ENCODE measurements around the gene AUTS2.

Gene AUTS2

DNA sequence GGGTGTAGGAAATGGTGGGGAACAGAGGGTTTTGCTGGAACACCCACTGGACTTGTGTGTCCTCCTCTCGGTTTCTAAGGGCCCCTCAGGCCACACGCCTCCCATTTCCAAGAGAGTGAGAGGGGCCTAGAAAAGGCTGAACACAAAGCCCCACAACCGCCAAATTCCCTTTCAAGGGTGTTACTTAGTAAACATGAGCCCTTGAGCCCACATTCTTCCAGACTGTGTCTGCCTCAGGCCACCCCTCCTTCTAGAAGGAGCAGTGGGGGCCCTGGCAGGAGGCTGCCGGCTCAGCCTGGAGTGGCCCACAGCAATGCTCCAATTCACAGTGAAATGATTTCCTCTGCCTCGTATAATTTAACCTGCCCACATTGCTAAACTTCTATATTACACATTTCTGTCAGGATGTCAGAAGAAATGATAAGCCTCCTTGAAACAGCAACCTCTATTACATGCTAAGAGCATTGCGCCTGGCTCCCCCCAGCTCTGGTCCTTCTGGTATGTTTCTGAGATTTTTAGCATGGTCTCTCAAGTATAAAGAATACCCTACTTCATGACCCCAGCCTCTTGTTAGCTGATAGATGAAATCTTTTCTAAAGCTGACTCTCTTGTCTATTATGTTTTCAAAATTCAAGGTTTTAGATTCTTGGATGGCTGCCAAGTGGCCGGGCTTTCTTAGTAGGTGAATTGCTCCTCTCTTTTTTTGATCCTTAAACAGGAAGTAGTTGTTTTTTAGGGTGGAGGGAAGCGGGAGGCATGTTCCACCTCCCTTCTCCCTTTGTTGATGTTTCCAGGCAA lies 859.8 kb downstream of the AUTS2 start:
- DNase-seq (ENCODE audit: low read depth in 2 of 2) = no peak

DNA sequence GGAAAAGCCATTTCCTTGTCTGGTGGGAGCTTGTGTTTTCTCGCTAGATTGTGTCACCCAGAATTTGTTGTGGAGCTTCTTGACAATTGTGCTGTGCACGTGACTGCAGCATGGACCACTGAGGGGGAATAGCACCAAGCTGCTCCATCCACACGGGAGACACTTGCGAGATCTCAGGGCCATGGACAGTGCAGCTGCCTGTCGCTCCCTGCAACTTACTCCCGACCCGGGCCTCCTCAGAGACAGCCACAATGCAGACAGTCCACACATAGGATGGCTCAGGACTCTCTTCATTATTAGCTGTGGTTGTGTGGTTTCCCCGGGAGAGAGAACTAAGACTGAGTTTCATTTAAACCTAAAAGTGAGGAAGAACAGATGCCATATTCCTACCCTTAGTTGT lies 860.5 kb downstream of the AUTS2 start:
- DNase-seq (ENCODE audit: low read depth in 2 of 2) = no peak

DNA sequence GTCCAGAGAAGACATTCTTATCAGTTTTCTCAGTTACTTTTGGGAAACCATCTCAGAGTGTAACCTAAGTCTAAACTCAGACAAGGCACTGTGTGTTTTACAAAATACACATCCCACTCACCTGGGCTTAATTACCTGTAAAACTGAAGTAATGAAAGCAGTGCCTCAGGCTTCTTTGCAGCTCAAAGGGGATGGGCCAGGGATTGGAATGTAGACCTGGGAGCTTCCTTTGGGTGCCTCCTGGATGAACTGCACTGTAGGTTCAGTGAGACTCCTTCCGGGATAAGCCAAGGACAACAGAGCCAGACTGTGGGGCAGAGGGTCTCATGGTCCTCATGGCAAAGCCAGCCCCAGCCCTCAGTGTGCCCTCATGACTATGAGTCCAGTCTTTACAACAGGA lies 861.3 kb downstream of the AUTS2 start:
- DNase-seq (ENCODE audit: low read depth in 2 of 2) = no peak

DNA sequence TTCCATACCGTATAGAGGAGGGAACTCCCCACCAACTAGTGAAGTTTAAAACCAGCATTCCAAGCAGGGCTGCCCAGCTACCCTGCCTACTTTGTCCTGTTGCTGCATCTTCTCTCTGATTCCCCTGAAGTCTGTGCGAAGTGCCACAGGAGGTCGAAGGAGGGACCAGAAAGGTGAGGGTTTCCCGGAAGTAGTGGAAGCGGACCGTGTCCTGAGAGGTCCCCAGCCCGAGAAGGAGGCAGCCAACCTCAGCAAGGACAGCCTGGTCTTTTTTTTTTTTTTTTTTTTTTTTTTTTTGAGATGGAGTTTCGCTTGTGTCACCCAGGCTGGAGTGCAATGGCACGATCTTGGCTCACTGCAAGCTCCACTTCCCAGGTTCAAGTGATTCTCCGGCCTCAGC lies 861.8 kb downstream of the AUTS2 start:
- DNase-seq (ENCODE audit: low read depth in 2 of 2) = no peak

DNA sequence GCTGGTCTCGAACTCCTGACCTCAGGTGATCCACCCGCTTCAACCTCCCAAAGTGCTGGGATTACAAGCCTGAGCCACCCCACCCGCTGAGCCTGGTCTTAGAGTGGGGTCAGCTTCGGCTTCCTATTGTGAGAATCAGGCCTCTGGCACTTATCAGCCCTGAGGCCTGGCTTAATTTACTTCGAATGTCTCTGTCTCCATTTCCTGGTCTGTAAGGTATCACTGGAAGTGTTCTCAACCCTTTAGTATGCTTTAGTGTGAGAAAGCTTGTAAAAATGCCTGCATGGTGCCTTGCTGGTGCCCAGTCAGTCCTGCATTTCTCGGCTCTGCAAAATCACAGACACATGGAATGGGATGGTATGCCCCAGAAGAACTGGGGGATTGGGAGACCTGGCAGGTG lies 862.3 kb downstream of the AUTS2 start:
- DNase-seq (ENCODE audit: low read depth in 2 of 2) = no peak

DNA sequence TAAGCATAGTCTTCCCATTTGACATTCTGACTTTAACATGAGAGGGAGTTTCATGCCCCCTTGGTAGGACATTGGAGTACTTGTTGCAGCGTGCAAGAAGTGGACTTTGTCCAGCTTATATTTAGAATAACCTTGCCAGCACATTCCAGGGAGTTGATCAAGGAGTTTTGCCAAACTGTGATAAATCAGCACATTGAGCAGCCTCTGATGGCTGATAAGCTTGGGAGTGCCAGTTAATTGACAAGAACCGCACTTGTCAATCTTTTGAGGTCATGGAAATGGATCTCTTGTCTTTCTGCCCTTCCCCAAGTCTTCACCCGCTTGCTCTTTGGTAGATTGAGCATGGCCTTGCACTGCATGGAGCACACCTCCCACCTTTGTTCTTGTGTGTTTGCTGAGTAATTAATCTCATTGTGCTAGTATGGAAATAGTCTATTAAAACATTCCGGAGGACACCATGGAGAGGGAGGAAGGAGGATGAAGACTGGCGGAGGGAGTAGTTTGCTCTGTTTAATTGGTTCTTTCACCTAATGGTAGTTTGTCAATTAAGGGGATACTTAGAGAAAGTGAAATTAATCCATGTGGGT lies 865.2 kb downstream of the AUTS2 start:
- DNase-seq (ENCODE audit: low read depth in 2 of 2) = no peak

DNA sequence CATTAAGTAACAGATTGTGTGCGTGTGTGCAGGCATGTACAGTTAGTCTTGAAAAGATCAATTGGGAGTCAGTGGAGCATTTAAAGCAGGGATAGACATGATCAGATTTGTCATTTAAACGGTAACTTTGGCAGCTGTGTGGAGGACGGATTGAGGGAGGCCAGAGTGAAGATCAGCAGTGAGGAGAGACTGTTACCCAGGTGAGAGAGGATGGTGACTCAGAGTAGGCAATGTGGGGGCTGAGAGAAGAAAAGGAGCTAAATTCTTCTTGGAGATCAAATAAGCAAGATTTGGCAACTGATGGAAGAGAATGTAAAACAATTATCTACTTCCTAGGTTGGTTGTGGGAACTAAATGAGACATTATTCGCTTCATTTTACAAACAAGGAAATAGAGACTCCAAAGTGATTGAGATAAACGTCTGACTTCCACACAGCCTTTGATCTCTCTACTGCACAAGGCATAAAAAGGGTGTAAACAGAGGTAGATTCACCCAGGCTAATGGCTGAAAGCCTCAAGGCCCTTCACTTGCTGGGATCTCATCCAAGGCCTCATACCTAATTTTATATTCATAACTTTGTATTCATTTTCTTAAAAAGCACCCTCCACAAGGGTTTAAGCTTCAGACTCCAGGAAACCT lies 868.6 kb downstream of the AUTS2 start:
- no peak for DNase-seq (ENCODE audit: low read depth in 2 of 2)

DNA sequence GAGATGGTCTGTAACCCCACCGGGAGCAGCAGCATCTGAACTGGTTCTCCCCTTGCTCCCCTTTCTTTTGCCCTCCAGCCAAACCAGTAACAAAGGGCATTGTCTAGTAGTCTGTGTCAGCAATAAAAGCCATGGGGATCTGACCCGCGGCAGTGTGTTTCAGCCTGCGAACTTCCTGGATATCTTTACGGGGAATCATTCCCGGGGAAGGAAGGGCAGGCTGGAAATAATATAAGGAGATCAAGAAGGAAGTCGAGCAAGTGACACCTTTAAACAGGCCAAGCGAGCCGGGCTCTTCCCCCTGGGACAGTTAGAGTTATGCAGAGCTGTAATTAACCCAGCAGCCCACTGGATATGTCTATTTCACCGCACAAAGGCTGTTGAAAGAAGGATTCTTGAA lies 872.5 kb downstream of the AUTS2 start:
- no peak for DNase-seq (ENCODE audit: low read depth in 2 of 2)

DNA sequence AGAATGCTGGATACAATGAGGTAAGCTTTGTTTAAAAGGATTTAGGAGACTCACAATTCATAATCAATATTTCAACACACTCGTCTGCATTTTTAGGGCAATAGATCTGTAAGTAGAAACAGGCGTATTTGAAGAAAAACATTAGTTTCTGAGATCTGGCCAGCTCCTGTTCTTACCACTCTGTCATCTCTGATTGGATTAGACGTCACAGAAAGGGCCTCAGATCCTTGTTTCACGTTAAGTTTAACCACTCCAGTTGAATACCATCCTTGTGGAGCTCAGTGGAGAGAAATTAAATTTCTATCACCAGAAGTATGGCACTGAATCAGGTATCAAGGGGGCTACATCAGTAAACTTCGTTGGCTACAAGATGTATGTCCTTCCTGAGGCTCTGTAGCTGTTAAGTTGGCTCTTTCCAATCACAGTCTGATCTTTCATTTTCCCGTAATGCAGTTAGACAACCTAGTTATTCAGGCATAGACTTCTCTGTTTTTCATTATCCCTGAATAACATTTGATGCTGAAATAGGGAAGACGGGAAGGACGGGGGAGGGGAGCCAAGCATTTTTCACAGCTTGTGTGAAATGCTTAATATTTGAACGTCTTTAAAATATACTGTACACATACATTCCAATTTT lies 874.4 kb downstream of the AUTS2 start:
- DNase-seq (ENCODE audit: low read depth in 2 of 2) = no peak

DNA sequence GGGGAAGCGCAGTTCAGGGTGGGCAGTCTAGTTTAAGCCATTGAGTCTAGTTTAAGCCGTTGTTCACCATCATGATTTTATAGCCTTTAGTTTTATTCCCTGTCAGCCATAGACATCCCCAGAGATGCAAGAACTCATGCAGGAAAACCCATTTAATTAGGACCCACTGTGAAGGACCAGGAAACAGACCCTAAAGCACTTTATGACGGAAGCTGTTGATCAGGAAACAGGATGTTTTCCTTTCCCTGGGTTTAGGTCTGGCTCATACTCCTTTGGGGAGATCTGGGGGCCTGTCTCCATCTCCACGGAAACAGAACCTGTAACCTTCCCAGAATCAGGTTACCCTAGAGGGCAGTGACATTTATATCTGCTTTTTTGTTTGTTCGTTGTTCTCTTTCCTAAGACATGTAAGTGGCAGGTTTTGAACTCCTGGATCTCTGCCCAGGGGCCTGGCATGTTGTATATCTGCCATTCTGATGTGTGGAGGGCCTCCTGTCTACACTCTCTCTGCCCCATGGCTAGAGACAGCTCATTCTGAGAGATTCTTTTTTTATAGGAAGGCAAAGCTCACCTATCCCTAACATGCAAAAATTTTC lies 876.5 kb downstream of the AUTS2 start:
- no peak for DNase-seq (ENCODE audit: low read depth in 2 of 2)

DNA sequence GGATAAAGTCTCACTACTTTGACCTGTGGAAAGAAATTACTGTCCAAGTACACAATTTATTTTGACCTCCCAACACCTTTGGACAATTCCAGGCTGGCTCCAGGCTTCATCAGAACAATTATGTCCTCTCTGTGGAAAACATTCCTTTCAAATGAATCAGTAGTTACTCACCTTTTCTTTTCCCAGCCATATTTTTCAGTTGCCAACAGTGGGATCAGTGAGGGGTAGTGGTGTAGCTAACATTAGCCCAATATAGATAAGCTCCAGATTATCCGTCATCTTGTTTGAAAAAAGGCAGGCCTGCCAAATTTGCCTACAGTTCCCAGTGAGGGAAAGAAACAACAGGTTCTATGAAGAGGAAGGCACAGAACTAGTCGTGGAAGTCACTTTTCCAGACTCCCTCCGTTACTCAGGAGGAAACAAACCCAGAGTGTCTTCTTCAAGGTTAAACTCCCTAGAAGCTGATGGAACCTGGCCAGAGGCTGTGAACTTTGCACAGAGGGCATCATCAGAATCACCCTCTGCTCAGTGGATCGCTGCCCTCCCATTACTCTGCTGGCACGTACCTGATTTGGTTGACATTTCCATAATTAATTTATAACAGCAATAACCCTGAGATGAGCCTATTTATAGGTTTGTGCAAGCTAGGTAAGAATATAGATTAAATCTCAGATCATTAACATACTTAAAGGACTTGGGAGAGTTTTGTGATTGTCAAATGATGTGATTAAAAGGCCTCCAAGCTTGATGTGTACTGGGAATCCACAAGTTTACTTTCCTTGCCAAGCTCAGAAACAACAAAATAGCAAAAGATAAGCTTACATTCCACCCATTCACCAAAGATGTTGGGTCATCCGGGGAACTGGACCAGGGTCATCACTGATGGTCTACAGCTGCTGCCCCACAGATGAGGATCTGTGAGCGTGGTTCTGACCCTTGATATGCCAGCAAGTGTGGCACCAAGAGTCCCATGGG lies 879.0 kb downstream of the AUTS2 start:
- no peak for DNase-seq (ENCODE audit: low read depth in 2 of 2)

DNA sequence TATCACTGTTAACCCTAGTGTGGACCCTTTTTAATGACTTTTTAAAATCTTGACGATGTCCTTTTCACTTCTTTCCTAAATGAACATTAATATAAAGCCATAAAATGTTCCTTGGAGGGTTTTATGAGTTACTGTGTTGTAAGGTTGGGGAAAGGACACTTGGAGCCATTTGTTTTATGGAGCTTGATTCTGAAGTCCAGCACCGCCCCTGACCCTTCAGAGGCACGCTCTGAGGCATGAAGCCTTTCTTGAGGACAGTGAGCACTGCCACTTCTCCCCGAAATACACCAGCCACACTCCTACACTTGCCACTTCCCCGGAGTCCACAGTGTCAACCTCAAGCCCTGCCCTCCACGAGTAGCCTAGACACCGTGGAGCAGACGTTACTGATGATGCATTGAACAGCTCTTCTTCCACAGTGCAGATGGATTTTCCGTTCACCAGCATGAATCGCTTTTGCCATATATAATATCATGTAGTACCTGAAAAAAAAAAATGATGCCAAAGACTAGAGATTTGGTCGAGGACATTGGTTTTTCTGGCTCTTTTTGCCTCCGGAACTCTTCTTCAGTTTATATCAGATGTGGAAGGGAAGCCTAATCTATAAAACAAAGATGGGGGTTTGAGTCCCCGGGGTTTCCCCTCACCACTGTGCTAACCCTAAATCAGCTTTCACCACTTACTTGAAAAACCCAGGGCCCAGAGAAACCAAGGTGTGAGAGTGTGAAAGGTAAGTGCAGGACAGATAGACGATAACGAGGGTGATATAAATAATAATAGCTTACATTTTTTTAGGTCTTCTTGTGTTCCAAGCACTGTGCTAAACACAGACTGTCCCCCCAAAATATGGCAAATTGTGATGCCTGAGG lies 881.1 kb downstream of the AUTS2 start:
- no peak for DNase-seq (ENCODE audit: low read depth in 2 of 2)

DNA sequence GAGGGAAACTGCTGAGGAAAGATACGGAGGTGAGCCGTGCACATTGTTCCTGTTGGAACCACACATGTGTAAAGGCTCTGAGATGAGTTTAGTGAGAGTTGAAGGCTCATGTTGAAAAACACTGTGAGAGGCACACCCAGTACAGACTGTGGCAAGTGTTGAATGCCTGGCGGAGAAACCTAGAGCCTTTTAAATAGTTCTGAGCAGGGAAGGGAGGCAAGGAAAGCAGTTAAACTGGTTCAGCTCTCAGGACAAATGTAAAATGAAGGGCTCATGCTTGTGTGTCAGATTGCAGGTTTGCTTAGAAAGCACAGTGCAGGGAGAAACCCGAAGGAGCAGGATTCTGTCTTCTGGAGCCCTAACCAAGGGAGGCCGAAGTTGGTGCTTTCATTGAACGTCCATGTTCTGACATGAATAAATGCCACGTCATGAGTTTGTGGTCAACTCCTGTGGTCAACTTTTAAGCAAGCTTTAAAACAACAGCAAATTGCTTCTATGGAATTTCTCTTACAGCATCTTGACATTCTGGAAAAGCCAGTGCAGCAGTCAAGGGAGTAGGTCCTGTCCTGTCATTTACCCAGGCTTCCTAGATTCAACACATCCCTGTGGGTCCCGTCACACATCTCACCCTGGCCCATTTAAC lies 882.8 kb downstream of the AUTS2 start:
- no peak for DNase-seq (ENCODE audit: low read depth in 2 of 2)

DNA sequence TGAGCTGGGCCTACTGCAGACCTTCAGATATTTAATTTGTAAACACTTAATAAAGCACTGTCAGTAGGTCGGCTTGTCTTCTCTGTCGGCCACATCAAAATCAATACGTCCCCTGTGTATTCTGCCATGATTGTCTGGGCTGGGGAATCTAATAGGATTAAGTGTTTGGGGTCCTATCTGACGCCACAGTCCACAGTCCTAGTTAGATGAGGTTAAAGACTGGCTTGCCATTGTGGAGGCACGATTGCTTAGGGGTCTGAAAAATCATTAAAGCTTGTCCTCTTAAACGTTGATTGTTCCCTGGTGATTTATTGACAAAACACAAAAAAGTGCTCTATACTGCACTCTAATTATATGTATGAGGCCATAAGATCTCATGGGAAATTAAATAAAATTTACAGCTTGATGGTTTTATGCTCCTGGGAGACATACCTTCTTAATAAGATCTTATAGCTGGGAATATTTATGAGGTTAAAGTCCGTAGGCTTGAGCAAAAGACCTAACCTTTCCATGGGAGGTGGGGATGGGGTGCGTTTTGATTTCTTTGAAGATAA lies 883.4 kb downstream of the AUTS2 start:
- DNase-seq (ENCODE audit: low read depth in 2 of 2) = no peak

DNA sequence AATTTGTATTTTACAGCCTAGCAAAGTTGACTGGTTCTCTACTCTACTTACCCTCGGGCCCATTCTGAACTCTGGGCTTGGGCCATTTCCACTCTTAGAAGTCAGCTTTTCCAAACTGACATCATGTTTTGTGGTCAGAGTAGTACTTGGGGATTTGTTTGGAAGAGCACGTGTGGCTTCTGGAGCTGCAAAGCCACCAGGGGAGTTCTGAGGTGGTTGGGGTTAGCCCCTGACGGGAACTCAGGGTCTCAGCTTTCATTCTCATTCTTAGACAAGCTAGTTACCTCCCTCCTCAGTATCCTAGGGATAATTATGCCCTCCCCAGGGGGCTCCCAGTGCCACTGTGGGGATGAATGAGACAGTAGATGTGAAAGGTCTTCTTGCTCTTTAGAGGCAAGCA lies 886.0 kb downstream of the AUTS2 start:
- DNase-seq (ENCODE audit: low read depth in 2 of 2) = no peak

DNA sequence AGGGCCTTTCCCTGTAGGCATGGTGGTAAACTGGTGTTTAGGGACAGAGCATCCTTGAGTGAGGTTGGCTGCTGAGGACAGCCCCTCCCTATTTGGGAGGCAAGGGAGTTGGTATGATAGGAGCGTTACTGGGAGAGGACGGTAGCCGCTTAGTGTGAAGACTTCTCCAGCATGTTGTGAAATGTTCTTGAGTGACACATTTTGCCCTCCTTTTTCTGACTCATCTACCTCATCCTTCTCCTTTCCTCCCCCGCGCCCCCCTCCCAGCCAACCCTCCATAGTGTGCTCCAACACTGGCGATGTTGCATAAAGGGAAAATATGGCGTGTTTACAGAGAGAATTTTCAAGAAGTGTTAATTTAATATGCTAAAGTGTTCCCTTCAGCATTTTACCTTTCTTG lies 888.7 kb downstream of the AUTS2 start:
- no peak for DNase-seq (ENCODE audit: low read depth in 2 of 2)

DNA sequence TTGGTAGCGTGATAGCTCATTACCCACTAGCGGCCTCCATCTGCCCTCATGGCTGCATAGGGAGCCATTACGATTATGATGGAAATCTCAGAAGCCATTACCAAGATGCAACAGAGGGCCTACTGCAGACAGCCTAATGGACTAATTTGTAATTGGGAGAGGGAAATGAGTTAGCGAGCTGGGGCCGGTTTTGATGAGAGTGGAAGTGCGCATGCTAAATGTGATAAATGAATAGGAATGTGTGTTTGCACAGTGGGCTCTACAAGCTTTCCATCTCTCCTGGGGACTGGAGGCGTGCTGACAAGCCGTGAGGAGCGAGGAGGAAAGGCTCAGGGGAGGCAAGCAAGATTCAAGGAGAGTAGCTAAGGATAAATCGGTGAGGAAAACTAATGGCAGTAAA lies 889.2 kb downstream of the AUTS2 start:
- DNase-seq (ENCODE audit: low read depth in 2 of 2) = no peak

DNA sequence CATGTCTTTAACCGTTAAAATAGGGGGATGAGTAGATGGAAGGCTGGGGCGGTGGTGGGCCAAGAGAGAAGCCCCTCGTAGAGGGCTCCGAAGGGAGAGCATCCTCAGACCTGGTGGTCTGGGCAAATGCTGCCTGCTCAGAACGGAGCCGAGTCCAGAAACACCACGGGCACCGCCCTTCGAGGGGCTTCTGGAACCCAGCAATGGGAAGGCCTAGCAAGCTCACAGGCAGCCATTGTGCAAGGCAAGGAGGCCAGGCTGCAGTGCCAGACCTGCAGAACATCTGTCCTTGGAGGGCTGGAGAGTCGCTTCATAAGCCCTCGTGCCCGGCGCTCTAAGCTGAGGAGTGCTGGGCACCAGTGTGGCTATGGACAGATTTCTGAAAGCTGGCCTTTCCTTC lies 889.6 kb downstream of the AUTS2 start:
- no peak for DNase-seq (ENCODE audit: low read depth in 2 of 2)

DNA sequence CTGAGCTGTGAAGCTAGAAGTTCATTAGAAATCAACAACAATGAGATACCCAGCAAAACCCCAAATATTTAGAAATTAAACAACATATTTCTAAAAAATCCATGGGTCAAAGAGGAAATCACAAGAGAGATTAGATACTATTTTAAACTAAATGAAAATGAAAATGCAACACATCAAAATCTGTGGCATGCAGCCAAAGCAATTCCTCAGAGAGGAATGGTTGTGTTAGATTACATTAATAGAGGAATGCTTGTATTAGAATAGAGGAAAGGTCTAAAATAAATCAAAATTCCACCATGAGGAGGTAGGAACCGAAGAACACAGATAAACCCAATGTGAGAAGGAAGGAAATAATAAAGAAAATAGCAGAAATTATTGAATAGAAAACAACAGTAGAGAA lies 891.5 kb downstream of the AUTS2 start:
- DNase-seq (ENCODE audit: low read depth in 2 of 2) = no peak
